Embryonic facial prominence (tissue), 1 donor: ENCODE results near the gene MICU1.
"Not testable (repeated sequence)": the region's sequence is repeated elsewhere in the genome, so short reads cannot be mapped to it uniquely, and the experiment has no call there.

Experiments
- DNase-seq: peaks from one replicate; pipeline ENCODE4 v3.0.0-alpha.2; 2016; ENCODE audit errors: extremely low spot score

MICU1 gene

DNA sequence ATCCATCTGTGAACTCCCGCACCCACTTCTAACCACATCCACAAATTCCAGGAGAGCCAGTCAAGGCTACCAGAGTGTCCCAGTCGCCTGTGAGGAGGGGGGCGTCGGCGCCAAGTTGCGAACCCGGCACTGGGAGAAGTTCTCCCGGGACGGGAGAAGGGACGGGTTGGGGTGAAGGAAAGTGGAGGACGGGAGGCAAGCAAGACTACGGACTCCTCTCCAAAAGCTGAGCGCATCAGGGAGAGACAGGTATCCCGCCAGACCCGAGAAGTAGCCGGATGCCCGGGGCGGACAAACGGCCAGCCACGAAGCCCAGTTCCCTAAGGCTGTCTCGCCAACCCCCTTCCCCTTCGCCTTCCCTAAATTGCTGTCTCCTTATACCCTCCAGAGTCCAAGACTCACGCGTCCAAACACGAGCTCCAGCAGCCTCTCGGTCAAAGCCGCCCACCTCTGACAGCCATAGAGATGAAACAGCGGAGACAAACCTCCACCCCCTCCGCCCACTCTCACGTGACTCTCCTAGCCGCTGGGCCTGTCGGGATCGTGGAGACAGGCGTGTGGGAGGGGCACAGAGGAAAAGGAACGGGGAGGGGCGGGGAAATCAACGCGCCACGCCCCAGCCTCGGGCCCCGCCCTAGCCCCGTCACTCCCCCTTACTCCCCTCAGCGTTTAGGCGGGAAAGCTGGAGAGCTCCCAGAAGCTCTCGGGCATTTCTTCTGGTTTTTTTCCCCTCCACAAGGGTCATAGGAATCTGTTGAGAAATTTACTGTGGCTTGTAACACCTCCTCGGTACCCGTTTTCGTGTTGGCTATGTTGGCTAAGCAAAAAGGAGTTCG lies at the start of gene MICU1:
MICU1 (minus strand) TSS at position 472 of the 836 bp plus-strand sequence. CDS start 59,286 bp downstream, outside the sequence.
- DNase-seq, result peak; percentile 92

DNA sequence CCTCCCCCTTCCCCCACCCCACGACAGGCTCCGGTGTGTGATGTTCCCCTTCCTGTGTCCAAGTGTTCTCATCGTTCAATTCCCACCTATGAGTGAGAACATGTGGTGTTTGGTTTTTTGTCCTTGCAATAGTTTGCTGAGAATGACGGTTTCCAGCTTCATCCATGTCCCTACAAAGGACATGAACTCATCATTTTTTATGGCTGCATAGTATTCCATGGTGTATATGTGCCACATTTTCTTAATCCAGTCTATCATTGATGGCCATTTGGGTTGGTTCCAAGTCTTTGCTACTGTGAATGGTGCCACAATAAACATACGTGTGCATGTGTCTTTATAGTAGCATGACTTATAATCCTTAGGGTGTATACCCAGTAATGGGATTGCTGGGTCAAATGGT lies 48.3 kb upstream of the MICU1 start:
- not testable (repeated sequence) for DNase-seq

GRCh38 chr10:72673280-72673679 lies 47.4 kb upstream of the MICU1 start:
- no peak for DNase-seq

DNA sequence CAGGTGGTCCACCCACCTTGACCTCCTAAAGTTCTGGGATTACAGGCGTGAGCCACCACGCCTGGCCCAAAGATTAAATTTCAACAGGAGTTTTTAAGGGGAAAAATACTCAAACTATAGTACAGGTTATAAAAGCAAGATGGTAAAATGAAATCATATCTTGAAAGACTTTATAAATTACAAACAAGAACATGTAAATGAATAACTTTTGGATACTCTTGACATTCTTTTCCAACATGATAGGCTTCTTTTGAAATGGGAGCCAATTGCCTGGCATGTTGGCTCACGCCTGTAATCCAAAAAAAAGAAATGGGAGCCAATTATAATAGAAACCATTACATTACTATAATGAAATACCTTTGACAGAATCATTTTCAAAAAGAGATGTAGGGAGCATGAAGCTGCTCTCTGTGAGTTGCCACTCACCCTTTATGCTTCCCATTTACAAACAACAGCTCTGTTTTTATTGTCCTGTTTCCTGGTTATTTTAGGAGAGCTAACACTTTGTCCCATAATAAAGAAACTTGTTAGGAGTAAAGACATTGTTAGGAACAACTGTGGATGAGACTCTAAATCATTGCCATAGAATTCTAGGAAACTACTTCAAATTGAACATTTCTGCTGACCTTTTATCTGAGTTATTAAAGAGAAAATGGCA lies 41.5 kb upstream of the MICU1 start:
- no peak for DNase-seq

DNA sequence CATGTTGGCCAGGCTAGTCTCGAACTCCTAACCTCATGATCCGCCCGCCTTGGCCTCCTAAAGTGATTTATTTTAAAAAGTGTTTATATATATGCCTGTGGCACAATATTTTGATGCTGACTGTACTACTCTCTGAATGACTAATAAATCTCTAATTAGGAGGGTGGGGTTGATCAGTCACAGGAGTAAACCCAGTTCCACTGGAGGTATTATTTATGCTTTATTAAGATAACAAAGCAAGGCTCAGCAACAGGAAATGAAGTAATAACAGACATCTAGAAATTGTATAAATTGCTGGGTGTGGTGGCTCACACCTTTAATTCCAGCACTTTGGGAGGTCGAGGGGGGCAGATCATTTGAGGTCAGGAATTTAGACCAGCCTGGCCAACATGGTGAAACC lies 40.0 kb upstream of the MICU1 start:
- no peak for DNase-seq

DNA sequence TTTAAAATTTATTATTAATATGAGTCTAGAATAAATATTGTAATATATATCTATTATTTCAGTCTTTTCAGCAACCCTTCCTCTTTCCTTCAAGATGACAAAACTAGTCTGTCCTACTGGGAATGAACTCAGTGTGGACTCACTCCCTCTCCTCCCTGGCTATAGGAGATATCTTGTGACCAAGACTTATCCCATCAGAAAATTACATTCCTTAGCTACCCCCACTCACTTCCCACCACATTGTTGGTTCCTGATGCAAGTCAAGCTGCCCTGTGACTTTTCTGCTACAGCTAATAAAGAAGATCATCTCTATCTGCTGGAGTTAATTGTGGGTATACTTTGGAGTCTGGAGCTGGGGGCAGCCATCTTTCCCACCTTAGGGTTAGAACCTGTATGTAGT lies 38.1 kb upstream of the MICU1 start:
- no peak for DNase-seq

DNA sequence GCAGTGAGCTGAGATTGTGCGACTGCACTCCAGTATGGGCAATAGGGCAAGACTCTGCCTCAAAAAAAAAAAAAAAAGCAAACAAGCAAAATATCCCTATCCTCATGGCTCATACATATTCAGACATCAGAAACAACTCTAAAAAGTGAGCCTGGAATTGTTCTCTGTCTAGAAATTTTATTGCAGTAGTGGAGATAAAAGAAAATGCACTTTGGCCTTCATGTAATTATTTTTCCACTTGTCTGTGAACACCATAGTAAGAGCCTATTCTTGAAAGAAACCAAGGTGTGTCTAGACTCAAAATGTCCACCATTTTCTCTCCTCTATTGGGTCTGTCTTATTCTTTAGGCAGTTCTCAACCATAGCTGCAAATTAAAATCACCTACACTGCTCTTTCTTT lies 35.6 kb upstream of the MICU1 start:
- no peak for DNase-seq

GRCh38 chr10:72660220-72660619 lies 34.3 kb upstream of the MICU1 start:
- no peak for DNase-seq

- DNase-seq, result no peak
These were observed 33.8 kb upstream of the MICU1 start for GRCh38 chr10:72659694-72660093.

GRCh38 chr10:72658696-72659400 lies 33.0 kb upstream of the MICU1 start:
- DNase-seq, result no peak

DNA sequence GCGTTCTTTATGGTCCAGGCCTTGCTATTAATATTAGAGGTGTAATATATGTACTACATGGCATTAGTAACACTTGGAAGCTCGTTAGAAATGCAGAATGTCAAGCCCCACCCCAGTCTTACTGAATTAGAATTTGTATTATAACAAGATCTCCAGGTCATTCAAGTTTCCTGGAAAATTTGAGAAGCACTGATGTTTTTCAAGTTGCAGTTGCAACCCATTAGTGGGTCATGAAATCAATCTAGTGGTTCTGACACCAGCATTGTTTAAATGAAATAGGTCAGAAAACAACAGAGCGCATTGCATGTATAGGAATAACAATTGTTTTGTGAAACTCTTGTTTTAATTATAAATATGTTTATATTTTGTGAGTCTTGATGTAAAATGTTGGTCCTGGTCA lies 28.8 kb upstream of the MICU1 start:
- no peak for DNase-seq

DNA sequence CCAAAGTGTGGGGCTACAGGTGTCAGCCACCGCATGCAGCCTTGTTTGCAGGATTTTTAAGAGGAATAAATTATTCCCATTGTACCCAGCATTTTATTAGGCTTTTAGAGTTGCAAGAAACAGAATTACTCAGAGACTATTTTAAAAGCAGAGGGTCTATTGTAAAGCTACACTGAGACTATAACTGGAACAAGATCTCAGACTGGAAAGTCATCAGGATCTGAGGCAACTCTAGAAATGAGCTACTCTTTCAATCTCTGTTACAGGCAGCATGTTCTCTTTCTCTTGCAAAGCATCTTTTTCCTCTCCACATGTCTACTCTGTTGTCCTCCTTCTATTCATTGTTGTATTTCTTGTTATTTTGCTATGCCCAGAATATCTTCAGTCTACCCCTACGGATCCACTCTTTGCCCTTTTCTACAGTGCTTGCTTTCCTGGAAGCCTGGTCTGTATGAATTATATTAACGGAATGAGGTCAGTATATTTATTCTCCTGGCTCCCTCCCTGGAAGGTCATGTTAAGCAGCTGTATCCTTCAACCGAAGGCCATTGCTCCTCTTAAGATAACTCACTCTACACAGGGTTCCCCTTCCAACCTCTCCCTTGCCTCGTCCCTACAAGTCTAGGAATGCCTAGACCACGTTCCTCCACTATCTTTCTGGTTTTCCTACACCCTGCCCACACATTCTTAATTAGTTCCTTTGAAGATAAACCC lies 27.7 kb upstream of the MICU1 start:
- DNase-seq, result no peak

DNA sequence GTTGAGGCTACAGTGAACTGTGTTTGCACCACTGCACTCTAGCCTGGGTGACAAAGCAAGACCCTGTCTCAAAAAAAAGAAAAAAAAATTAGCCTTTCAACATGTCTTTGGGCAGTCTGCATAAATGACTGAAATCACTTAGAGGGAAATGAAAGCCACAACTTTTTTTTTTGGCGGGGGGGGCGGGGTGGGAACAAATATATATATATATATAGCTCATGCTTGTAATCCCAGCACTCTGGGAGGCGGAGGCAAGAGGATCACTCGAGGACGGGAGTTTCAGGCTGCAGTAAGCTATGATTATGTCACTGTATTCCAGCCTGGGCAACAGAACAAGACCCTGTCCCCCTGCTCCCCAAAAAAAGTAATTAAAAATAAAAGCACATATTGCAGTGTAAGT lies 23.4 kb upstream of the MICU1 start:
- no peak for DNase-seq

DNA sequence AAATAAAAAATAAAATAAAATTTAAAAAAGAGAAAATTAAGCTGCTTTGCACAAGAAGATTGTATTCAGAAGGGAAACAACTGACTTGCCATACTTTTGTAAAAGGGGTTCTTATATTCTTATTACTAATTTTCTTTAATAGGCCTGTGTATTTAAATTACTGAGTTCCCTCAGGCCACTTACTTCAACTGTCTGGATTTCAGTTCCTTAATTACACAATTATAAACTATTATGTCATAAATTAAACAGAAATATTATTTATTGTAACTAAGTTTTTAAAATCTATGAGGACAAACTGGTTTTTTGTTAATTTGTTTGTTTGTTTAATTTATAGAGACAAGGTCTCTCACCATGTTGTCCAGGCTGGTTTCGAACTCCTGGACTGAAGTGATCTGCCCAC lies 22.4 kb upstream of the MICU1 start:
- no peak for DNase-seq

GRCh38 chr10:72646971-72647370 lies 21.1 kb upstream of the MICU1 start:
- not testable (repeated sequence) for DNase-seq

DNA sequence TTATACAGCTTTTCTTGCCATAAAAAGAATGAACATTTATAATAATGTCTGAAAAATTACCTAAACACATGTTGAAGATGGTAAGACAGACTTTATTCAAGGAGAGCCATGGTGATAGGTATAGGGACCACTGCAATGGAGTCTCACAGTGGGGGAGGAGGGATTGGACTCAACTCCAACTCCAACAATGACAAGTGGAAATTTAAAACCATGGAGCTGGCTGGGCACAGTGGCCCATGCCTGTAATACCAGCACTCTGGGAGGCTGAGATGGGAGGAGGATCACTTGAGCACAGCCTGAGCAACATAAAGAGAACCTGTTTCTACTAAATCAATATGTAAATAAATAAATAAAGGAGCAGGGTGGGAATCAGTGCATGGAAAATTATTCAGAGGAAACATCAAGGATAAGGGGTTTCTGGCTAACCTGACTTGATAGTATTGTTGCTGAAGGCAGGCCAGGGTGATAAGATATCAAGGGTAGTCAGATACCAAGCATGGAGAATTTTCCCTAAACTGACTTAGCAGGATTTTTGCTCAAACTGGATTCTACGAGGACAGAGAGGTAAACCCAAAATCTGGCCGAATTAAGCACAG lies 19.5 kb upstream of the MICU1 start:
- no peak for DNase-seq

DNA sequence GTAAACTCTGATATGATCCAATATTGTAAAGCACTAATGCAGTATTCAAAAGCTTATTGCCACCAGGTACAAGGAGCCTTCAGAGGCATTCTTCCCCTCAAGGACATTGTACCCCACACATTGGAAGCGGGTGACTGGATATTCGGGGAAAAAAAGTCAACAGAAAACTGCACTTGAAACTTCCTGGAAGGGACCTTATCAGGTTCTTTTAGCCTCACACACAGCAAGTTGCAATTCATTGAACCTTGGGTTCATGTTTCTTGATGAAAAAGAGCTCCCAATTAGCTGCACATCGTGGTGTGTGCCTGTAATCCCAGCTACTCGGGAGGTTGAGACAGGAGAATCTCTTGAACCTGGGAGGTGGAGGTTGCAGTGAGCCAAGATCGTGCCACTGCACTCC lies 16.4 kb upstream of the MICU1 start:
- DNase-seq, result no peak

GRCh38 chr10:72639441-72639873 lies 13.6 kb upstream of the MICU1 start:
- DNase-seq, result no peak

- no peak for DNase-seq
These were observed 12.9 kb upstream of the MICU1 start for GRCh38 chr10:72638586-72639440.

DNA sequence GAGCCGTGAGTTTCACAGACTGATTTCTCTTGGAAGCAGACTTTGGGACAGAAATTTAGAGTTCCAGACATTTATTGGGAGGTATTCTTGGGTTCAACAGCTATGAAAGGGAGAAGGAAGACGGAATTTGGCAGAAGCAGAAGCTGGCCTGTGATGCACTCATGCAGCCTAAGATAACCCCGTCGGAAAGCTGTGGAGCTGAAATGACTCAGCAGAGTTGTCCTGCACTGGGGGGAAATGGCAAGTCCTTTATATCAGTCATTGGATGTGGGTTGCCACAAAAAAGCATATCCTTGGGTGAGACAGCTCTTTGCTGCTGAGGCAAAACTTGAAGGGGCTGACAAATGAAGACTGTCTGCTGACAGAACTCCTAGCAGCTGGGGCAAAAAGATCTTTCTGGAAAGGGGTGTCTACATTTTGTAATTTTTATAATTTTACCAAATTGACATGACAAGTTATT lies 11.5 kb upstream of the MICU1 start:
- DNase-seq, result no peak

- DNase-seq, result no peak
These were observed 4.3 kb upstream of the MICU1 start for GRCh38 chr10:72630144-72630543.
